ENCODE results near the gene ATP4A.

ATP4A gene

GRCh38 chr19:35565016-35565856, 1.8 kb upstream of the ATP4A start:
- DNase-seq (ENCODE audit: low read depth in 2 of 2): no peak

GRCh38 chr19:35562776-35563175, 682 bp downstream of the ATP4A start:
- DNase-seq (ENCODE audit: low read depth in 2 of 2): no peak

GRCh38 chr19:35562336-35562735, 1.1 kb downstream of the ATP4A start:
- DNase-seq (ENCODE audit: low read depth in 2 of 2): no peak

GRCh38 chr19:35561436-35561835, 2.0 kb downstream of the ATP4A start:
- DNase-seq (ENCODE audit: low read depth in 2 of 2): no peak

- DNase-seq (ENCODE audit: low read depth in 2 of 2): no peak
Measured at GRCh38 chr19:35560677-35561076, 2.8 kb downstream of the ATP4A start.

GRCh38 chr19:35560271-35560670, 3.2 kb downstream of the ATP4A start:
- DNase-seq (ENCODE audit: low read depth in 2 of 2): no peak

- DNase-seq (ENCODE audit: low read depth in 2 of 2): no peak
Measured at GRCh38 chr19:35559781-35560180, 3.7 kb downstream of the ATP4A start.

GRCh38 chr19:35559281-35559659, 4.2 kb downstream of the ATP4A start:
- no peak for DNase-seq (ENCODE audit: low read depth in 2 of 2)

GRCh38 chr19:35558400-35559280, 4.8 kb downstream of the ATP4A start:
- DNase-seq (ENCODE audit: low read depth in 2 of 2): no peak

GRCh38 chr19:35557539-35558399, 5.7 kb downstream of the ATP4A start:
- peak; percentile 44 to 59 for DNase-seq (ENCODE audit: low read depth in 2 of 2)

- DNase-seq (ENCODE audit: low read depth in 2 of 2): no peak
Measured at GRCh38 chr19:35556846-35557538, 6.5 kb downstream of the ATP4A start.

- DNase-seq (ENCODE audit: low read depth in 2 of 2): no peak
Measured at GRCh38 chr19:35556025-35556590, 7.3 kb downstream of the ATP4A start.

GRCh38 chr19:35555301-35556005, 8.0 kb downstream of the ATP4A start:
- DNase-seq (ENCODE audit: low read depth in 2 of 2): no peak

GRCh38 chr19:35554076-35554475, 9.4 kb downstream of the ATP4A start:
- DNase-seq (ENCODE audit: low read depth in 2 of 2): no peak

GRCh38 chr19:35553385-35554000, 10.0 kb downstream of the ATP4A start:
- no peak for DNase-seq (ENCODE audit: low read depth in 2 of 2)

- DNase-seq (ENCODE audit: low read depth in 2 of 2): no peak
Measured at GRCh38 chr19:35552534-35553384, 10.7 kb downstream of the ATP4A start.

GRCh38 chr19:35551091-35551810, 12.2 kb downstream of the ATP4A start:
- DNase-seq (ENCODE audit: low read depth in 2 of 2): no peak

- DNase-seq (ENCODE audit: low read depth in 2 of 2): no peak
Measured at GRCh38 chr19:35549879-35550523, 13.5 kb downstream of the ATP4A start.

Data from stimulated activated CD8-positive, alpha-beta memory T cell treated with anti-CD3 and anti-CD28 coated beads, Interleukin-15, amount 100 ng/mL, for 48 hours (primary cell).